G401 (cell line): Measurements from ENCODE around the gene CHM. TPM values are rescaled to one million over a fixed set of nuclear protein-coding genes. Genes with fewer than 3 reads are reported as not detected.

Source experiments
- total RNA-seq: library from RNA; depleted of rRNA; stranded (reverse); fragments of >200 nt; shearing (Covaris generic); gene quantifications from 2 replicates; pipeline ENCODE4 v1.2.3, GENCODE V29; 2014; rRNA removed

CHM gene
- total RNA-seq, 1 experiment from 2014 or later = 30.8 TPM

Other genes with a start within 250 kb of the CHM start
- not detected in 2 replicates for gene DACH2, start 100.9 kb upstream of the CHM start, total RNA-seq